GM18508 (cell line): ENCODE results near the gene ATP5PD.

Experiments used
- ATAC-seq: cut with Tn5 transposase; IDR thresholded peaks from one replicate; pipeline ENCODE4 v1.9.1; 2021; ENCODE audit warnings: moderate number of reproducible peaks; ENCODE audit not compliant: insufficient read depth, unreplicated experiment

The ATP5PD gene

GRCh38 chr17:75046407-75047289 is at the start of gene ATP5PD, which contains the start of gene KCTD2:
TSS of gene ATP5PD (minus strand) at chr17:75046969. CDS start at chr17:75042650, 4,319 bp downstream.
TSS of gene KCTD2 (plus strand) at chr17:75047225. CDS start at chr17:75047251, 26 bp downstream.
- ATAC-seq, result peak; percentile 77

- no peak for ATAC-seq
Observed at GRCh38 chr17:75096082-75096625, 49.4 kb upstream of the ATP5PD start.

GRCh38 chr17:75094871-75095399 is 48.2 kb upstream of the ATP5PD start:
- no peak for ATAC-seq

- no peak for ATAC-seq
Observed at GRCh38 chr17:75093548-75094158, 46.9 kb upstream of the ATP5PD start.

GRCh38 chr17:75091855-75092327 is 45.1 kb upstream of the ATP5PD start:
- no peak for ATAC-seq

- no peak for ATAC-seq
Observed at GRCh38 chr17:75090871-75091854, 44.4 kb upstream of the ATP5PD start.

- ATAC-seq, result no peak
Observed at GRCh38 chr17:75088465-75089417, 42.0 kb upstream of the ATP5PD start.

GRCh38 chr17:75087558-75088453 is 41.0 kb upstream of the ATP5PD start, which contains the start of gene SLC16A5:
TSS of gene SLC16A5 (plus strand) at chr17:75087954. CDS start at chr17:75093637, 5,683 bp downstream.
- no peak for ATAC-seq

- ATAC-seq, result no peak
Observed at GRCh38 chr17:75087182-75087557, 40.4 kb upstream of the ATP5PD start.

GRCh38 chr17:75086496-75087181 is 39.9 kb upstream of the ATP5PD start:
- ATAC-seq, result no peak

GRCh38 chr17:75084039-75084660 is 37.4 kb upstream of the ATP5PD start:
- ATAC-seq, result no peak

GRCh38 chr17:75082683-75083082 is 35.9 kb upstream of the ATP5PD start:
- no peak for ATAC-seq

- no peak for ATAC-seq
Observed at GRCh38 chr17:75081611-75082540, 35.1 kb upstream of the ATP5PD start.

- ATAC-seq, result no peak
Observed at GRCh38 chr17:75079023-75079373, 32.2 kb upstream of the ATP5PD start.

GRCh38 chr17:75078284-75079022 is 31.7 kb upstream of the ATP5PD start:
- ATAC-seq, result no peak
